ENCODE measurements around the gene MDFI.

GRCh38 chr6:41691426-41692079, 53.3 kb downstream of the MDFI start:
- TF ChIP-seq EZH2 (IDR thresholded peaks at IDR 0.05) (no peak), POLR2AphosphoS5 (IDR thresholded peaks at IDR 0.05; ENCODE audit: borderline replicate concordance, low read depth, low read length) (no peak), FOXP2 (optimal IDR thresholded peaks at IDR 0.05; ENCODE audit: control extremely low read depth, extremely low read length, insufficient read depth) (no peak)
